Activated naive CD8-positive, alpha-beta T cell treated with anti-CD3 and anti-CD28 coated beads, Interleukin-2, amount 10 ng/mL, durations not matched to agents 7 days and 5 days (primary cell): ENCODE data around the gene UBE2M. TPM values are rescaled to one million over a fixed set of nuclear protein-coding genes. Genes with fewer than 3 reads are reported as not detected.
"Not testable (repeated sequence)": the region's sequence is repeated elsewhere in the genome, so short reads cannot be mapped to it uniquely, and the experiment has no call there.

Experiments
- ATAC-seq: fragments of 150-1000 bp; cut with Tn5 transposase; one replicate; pipeline ENCODE4 v1.10.0; 2021; ENCODE audit warnings: low read depth, moderate library complexity
- POLR2A ChIA-PET: fragments of 350-600 bp; sonication (Branson Sonifier 250); formaldehyde crosslinking; loops from one replicate; lab custom pipeline; 2021; ENCODE audit warnings: antibody characterized with exemption; lab: Charles Lee
- DNase-seq: peaks from one replicate; pipeline ENCODE4 v3.0.0; 2021
- H3K27ac Mint-ChIP-seq: one replicate; pipeline ENCODE4 v1.8.0; 2022; ENCODE audit warnings: mild to moderate bottlenecking, mixed read lengths
- H3K27me3 Mint-ChIP-seq: one replicate; pipeline ENCODE4 v1.8.0; 2022; ENCODE audit warnings: mild to moderate bottlenecking, moderate library complexity, mixed read lengths
- H3K36me3 Mint-ChIP-seq: one replicate; pipeline ENCODE4 v1.8.0; 2021; ENCODE audit warnings: mild to moderate bottlenecking, mixed read lengths
- H3K4me1 Mint-ChIP-seq: one replicate; pipeline ENCODE4 v1.8.0; 2021; ENCODE audit warnings: mixed read lengths
- H3K4me3 Mint-ChIP-seq: one replicate; pipeline ENCODE4 v1.8.0; 2022; ENCODE audit warnings: mild to moderate bottlenecking, moderate library complexity, mixed read lengths
- H3K9me3 Mint-ChIP-seq: one replicate; pipeline ENCODE4 v1.8.0; 2021; ENCODE audit warnings: mixed read lengths
- total RNA-seq, 2 experiments: library from RNA; stranded (reverse); gene quantifications; one replicate each; pipeline ENCODE4 v1.2.3, GENCODE V29; 2021

The UBE2M gene
- total RNA-seq, 2 experiments from 2014 or later = 79.5 to 81.2 TPM

DNA sequence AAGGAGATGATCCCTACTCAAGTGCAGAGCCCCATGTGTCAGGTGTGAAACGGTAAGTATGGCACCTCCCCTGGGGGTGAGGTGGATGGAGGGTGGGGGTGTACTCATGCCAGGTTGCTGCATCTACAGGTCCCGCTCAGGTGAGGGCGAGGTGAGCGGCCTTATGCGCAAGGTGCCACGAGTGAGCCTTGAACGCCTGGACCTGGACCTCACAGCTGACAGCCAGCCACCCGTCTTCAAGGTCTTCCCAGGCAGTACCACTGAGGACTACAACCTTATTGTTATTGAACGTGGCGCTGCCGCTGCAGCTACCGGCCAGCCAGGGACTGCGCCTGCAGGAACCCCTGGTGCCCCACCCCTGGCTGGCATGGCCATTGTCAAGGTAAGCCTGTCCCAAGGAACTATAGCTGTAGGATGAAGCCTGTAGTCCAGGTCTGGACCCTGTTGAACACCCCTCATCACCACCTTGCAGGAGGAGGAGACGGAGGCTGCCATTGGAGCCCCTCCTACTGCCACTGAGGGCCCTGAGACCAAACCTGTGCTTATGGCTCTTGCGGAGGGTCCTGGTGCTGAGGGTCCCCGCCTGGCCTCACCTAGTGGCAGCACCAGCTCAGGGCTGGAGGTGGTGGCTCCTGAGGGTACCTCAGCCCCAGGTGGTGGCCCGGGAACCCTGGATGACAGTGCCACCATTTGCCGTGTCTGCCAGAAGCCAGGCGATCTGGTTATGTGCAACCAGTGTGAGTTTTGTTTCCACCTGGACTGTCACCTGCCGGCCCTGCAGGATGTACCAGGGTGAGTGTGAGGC is 9.3 kb downstream of the UBE2M start:
- DNase-seq = no peak
- H3K27me3 Mint-ChIP-seq = no peaks in the 10 kb centered on the region
- ATAC-seq = no peak
- POLR2A ChIA-PET = interaction anchor here (0.5 kb wide), 1 partner anchor 25 kb away, joined by 3 read pairs; no protein-coding TSS in a partner anchor
- H3K27ac Mint-ChIP-seq = no peak overlapping the region
- H3K4me3 Mint-ChIP-seq = no peak overlapping the region
- H3K36me3 Mint-ChIP-seq = peaks cover 39% of the 10 kb centered on the region
- H3K9me3 Mint-ChIP-seq = no peaks in the 10 kb centered on the region
- peaks cover 35% of the 10 kb centered on the region for H3K4me1 Mint-ChIP-seq

DNA sequence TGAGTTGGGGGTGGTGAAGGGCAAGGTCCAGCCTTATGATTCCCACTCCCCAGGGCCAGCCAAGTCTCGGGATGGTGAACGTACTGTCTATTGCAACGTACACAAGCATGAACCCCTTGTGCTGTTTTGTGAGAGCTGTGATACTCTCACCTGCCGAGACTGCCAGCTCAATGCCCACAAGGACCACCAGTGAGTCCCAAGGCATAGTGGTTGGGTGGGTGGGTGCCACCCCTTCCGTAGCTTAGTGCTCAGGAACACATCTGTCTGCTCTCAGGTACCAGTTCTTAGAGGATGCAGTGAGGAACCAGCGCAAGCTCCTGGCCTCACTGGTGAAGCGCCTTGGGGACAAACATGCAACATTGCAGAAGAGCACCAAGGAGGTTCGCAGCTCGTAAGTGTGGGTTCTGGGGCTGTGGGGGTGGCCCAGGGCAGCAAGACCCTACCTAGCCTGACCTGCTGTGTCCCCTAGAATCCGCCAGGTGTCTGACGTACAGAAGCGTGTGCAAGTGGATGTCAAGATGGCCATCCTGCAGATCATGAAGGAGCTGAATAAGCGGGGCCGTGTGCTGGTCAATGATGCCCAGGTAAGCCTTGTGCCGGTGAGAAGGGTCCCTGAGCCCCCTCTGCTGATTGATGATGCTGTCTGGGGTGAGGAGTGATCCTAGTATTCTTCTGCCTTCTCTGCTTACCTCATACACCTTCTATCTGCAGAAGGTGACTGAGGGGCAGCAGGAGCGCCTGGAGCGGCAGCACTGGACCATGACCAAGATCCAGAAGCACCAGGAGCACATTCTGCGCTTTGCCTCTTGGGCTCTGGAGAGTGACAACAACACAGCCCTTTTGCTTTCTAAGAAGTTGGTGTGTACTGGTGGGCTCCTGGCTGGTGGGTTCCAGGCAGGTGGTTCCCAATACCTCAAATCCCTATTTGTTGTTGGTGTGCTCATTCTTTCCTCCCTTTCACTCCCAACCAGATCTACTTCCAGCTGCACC is 10.8 kb downstream of the UBE2M start:
- Mint-ChIP-seq H3K4me1 (peaks cover 34% of the 10 kb centered on the region), H3K36me3 (peaks cover 33% of the 10 kb centered on the region), H3K9me3 (no peaks in the 10 kb centered on the region), H3K4me3 (no peak overlapping the region), H3K27me3 (peaks cover 5% of the 10 kb centered on the region), H3K27ac (no peak overlapping the region)
- ATAC-seq = no peak
- DNase-seq = no peak
- POLR2A ChIA-PET = interaction anchor here (1.2 to 1.4 kb wide), 2 partner anchors 28 kb away, joined by 4 to 6 read pairs; partner anchors contain the start of gene ZBTB45

DNA sequence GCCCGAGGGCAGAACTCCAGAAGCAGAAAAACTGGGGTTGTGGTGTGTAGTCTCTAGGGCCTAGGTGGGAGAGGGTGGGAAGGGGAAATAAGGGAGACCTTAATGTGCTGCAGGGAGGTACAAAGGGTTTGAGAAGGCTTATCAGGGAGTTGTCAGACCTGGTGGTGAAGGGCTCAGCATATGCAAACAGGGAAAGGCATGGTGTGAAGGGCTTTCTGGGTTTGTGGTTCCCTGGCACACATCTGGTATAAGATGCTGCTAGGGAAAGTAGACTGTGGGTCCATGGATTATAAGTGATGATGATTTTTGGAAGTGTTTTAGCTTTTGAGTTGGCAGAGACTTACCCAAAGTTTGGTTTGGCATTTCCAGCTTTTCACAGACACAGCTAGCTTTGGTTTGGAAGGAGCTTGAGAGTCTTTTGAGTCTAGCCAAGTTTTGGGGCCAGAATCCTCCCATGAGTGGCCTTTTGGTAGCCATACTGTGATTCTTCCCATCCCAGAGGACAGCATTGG is 12.3 kb downstream of the UBE2M start:
- Mint-ChIP-seq H3K27ac (peak overlapping the region; percentile 90), H3K36me3 (peaks cover 30% of the 10 kb centered on the region)

DNA sequence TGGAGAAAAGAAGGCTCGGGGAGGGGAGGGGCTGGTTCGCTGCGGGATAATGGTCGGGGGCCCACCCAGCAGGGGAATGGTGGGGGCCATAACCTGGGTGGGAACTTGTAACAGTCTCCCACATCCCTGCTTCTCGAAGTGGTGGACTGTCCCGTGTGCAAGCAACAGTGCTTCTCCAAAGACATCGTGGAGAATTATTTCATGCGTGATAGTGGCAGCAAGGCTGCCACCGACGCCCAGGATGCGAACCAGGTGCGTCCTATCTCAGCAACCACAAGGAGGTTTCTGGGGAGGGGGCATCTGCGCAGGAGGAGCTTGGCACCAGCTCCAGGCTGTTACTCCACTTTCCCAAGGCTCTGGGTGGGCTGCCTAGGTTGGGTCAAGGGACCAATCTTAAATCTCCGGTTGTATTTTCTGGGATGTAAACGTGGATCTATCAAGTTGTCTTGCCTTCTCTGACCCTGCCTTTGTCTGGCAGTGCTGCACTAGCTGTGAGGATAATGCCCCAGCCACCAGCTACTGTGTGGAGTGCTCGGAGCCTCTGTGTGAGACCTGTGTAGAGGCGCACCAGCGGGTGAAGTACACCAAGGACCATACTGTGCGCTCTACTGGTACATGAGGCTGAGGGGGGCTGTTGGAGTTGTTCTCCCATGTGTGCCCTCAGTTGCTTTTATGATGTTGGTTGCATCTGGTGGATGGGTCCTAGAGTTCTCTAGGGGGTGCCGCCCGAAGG is 13.0 kb downstream of the UBE2M start:
- Mint-ChIP-seq H3K27me3 (peaks cover 10% of the 10 kb centered on the region), H3K36me3 (peaks cover 29% of the 10 kb centered on the region), H3K4me1 (peaks cover 31% of the 10 kb centered on the region), H3K9me3 (no peaks in the 10 kb centered on the region), H3K4me3 (peak overlapping the region; percentile 98), H3K27ac (peak overlapping the region; percentile 90)
- ATAC-seq (no peak), DNase-seq (no peak)
- POLR2A ChIA-PET = interaction anchor here (0.7 to 4.1 kb wide), 8 partner anchors 9 to 182 kb away, joined by 3 to 72 read pairs (median 8); partner anchors contain the start of genes CHMP2A, MZF1, UBE2M and ZBTB45

More for the DNA sequence above, 12.3 kb downstream of the UBE2M start:
- Mint-ChIP-seq H3K4me1 (peaks cover 33% of the 10 kb centered on the region), H3K27me3 (peaks cover 8% of the 10 kb centered on the region), H3K9me3 (no peaks in the 10 kb centered on the region), H3K4me3 (peak overlapping the region; percentile 98)
- ATAC-seq = no peak
- no peak for DNase-seq
- POLR2A ChIA-PET = interaction anchor here (1.4 to 4.1 kb wide), 5 partner anchors 8 to 32 kb away, joined by 4 to 72 read pairs (median 28); partner anchors contain the start of genes CHMP2A, UBE2M and ZBTB45

DNA sequence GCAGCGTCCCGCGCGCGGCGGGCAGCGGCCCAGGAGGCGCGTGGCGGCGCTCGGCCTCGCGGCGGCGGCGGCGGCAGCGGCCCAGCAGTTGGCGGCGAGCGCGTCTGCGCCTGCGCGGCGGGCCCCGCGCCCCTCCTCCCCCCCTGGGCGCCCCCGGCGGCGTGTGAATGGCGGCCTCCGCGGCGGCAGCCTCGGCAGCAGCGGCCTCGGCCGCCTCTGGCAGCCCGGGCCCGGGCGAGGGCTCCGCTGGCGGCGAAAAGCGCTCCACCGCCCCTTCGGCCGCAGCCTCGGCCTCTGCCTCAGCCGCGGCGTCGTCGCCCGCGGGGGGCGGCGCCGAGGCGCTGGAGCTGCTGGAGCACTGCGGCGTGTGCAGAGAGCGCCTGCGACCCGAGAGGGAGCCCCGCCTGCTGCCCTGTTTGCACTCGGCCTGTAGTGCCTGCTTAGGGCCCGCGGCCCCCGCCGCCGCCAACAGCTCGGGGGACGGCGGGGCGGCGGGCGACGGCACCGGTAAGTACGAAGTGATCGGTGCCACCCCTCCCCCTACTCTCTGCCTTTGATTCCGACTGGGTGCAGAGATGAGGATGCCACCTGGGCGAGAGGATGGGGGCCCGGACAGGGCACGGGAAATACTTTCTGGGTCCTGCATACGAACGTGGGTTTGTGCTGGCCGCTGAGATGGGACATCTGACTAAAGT is 13.7 kb downstream of the UBE2M start:
- Mint-ChIP-seq H3K36me3 (peaks cover 27% of the 10 kb centered on the region), H3K4me3 (peak overlapping the region; percentile 98)

DNA sequence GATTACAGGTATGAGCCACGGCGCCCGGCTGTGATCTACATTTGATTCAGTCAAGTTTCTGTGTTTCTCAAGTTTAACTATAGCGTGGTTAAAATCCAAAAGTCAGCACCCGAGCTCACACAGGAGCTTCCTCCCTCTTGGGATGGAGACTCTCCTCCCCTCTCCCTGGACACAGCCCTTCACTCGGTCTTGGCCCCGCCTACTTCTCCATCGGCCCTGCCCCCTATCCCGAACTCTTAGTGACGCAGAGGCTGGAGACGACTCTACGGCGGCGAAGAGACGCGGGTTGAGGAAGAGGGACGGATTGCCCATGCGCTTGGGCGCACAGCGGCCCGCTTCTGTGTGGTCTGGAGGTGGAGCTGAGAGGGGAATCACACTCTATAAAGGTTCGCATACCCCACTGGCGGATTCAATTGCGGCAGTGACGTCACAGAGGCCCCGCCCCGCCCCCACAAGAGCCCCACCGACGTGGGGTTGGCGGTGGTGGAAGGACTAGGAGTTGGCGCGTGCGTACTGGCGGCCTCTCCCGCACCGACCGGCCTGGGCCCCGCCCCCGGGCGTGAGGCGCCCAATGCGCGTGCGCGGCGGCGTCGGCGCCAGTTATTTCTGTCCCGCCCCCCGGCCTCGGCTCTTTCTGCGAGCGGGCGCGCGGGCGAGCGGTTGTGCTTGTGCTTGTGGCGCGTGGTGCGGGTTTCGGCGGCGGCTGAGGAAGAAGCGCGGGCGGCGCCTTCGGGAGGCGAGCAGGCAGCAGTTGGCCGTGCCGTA is 14.4 kb downstream of the UBE2M start, which contains the start of gene TRIM28:
Gene TRIM28, plus strand, starts transcription at position 239 of the 765 bp plus-strand sequence. CDS start 694 bp downstream, outside the sequence.
- Mint-ChIP-seq H3K9me3 (no peaks in the 10 kb centered on the region), H3K36me3 (peaks cover 27% of the 10 kb centered on the region), H3K4me3 (peak within 1 kb of the TSS; percentile 98), H3K4me1 (peaks cover 28% of the 10 kb centered on the region), H3K27me3 (peaks cover 20% of the 10 kb centered on the region), H3K27ac (peak within 1 kb of the TSS; percentile 98)
- DNase-seq (peak; percentile 100), ATAC-seq (peak; percentile 96)
- POLR2A ChIA-PET = interaction anchor here (0.6 to 4.1 kb wide), 16 partner anchors 10 to 170 kb away, joined by 3 to 72 read pairs (median 4); partner anchors contain the start of genes CHMP2A, MZF1, UBE2M and ZBTB45

More for the DNA sequence above, 13.7 kb downstream of the UBE2M start:
- H3K27me3 Mint-ChIP-seq = peaks cover 14% of the 10 kb centered on the region
- H3K27ac Mint-ChIP-seq = peak overlapping the region; percentile 90
- H3K9me3 Mint-ChIP-seq = no peaks in the 10 kb centered on the region
- peak; percentile 43 for ATAC-seq
- POLR2A ChIA-PET = interaction anchor here (0.6 to 4.1 kb wide), 15 partner anchors 9 to 181 kb away, joined by 3 to 72 read pairs (median 4); partner anchors contain the start of genes CHMP2A, MZF1, UBE2M and ZBTB45
- peaks cover 28% of the 10 kb centered on the region for H3K4me1 Mint-ChIP-seq
- peak; percentile 91 for DNase-seq

DNA sequence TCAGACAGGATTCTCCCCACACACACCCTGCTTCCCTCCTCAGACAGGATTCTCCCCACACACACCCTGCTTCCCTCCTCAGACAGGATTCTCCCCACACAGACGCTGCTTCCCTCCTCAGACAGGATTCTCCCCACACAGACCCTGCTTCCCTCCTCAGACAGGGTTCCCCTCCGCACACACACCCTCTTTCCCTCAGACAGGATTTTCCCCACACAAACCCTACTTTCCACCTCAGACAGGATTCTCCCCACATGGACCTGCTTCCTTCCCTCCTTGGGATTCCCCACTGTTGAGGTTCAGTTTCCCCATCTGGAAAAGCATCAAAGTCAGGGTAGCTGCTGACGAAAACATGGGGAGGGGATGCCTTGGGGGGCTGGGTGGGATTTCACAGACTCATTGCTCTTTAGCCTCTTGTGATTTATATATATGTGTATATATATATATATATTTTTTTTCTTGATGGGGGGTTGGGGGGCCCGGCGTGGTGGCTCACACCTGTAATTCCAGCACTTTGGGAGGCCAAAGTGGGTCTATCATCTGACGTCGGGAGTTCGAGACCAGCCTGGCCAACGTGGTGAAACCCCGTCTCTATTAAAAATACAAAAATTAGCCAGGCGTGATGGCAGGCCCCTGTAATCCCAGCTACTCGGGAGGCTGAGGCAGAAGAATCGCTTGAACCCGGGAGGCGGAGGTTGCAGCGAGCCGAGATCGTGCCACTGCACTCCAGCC is 15.6 kb downstream of the UBE2M start:
- POLR2A ChIA-PET = interaction anchor here (0.6 to 4.1 kb wide), 5 partner anchors 11 to 44 kb away, joined by 3 to 72 read pairs (median 28); partner anchors contain the start of genes CHMP2A, UBE2M and ZBTB45
- H3K9me3 Mint-ChIP-seq, DNase-seq, ATAC-seq: not testable (repeated sequence)
- H3K4me3 Mint-ChIP-seq = peak overlapping the region; percentile 25
- H3K36me3 Mint-ChIP-seq = peaks cover 21% of the 10 kb centered on the region
- H3K27me3 Mint-ChIP-seq = peaks cover 23% of the 10 kb centered on the region
- peaks cover 29% of the 10 kb centered on the region for H3K4me1 Mint-ChIP-seq
- peak overlapping the region; percentile 52 for H3K27ac Mint-ChIP-seq

DNA sequence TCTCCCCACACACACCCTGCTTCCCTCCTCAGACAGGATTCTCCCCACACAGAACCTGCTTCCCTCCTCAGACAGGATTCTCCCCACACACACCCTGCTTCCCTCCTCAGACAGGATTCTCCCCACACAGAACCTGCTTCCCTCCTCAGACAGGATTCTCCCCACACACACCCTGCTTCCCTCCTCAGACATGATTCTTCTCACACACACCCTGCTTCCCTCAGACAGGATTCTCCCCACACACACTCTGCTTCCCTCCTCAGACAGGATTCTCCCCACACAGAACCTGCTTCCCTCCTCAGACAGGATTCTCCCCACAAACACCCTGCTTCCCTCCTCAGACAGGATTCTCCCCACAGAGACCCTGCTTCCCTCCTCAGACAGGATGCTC is 19.2 kb downstream of the UBE2M start:
- POLR2A ChIA-PET = interaction anchor here (1.4 to 1.5 kb wide), 2 partner anchors 19 to 23 kb away, joined by 6 to 9 read pairs; partner anchors contain the start of gene ZBTB45
- not testable (repeated sequence) for DNase-seq, H3K9me3 Mint-ChIP-seq, H3K4me3 Mint-ChIP-seq, H3K36me3 Mint-ChIP-seq, ATAC-seq
- Mint-ChIP-seq H3K27ac (peak overlapping the region; percentile 87), H3K27me3 (peaks cover 23% of the 10 kb centered on the region), H3K4me1 (peaks cover 15% of the 10 kb centered on the region)

DNA sequence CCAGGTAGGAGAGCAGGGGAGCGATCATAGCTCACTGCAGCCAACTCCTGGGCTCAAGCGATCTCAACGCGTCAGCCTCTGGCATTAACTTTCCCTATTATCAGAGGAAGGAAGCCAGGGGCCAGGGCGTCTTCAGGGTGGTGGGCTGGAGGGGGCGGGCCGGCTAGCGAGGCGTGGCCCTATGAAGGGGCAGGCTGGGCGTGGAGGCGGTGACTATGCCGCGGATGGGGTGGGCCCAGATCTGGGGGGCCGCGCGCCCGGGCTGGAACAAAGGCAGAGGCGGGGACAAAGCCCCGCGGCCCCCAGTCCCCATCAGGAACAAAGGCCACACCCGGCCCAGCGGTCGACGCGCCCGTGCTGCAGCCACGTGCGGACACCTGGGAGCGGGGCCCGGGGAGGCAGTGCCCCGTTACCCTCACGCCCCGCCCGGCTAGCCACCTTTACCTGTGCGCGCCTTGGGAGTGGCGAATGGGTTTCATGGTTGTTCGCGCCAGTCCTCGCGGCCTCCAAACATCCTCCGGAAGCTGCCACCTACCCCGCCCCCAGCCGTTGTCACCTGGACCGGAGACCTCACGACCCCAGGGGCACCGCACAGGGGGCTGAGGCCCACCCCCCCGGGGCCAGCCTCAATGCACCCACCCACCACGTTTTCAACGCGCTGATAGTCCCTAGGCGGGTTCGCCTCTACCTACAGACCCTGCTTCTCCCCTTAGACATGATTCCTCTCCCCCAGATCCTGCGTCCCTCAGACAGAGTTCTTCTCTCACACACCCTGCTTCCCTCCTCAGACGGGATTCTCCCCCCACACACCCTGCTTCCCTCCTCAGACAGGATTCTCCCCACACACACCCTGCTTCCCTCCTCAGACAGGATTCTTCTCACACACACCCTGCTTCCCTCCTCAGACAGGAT is 19.9 kb downstream of the UBE2M start:
- Mint-ChIP-seq H3K36me3 (no peaks in the 10 kb centered on the region), H3K4me1 (peaks cover 10% of the 10 kb centered on the region), H3K27ac (peak overlapping the region; percentile 87), H3K27me3 (peaks cover 21% of the 10 kb centered on the region), H3K4me3 (peak overlapping the region; percentile 81), H3K9me3 (no peaks in the 10 kb centered on the region)
- peak; percentile 85 for ATAC-seq
- peak; percentile 73 for DNase-seq
- POLR2A ChIA-PET = interaction anchor here (1.0 to 1.5 kb wide), 3 partner anchors 19 to 37 kb away, joined by 3 to 9 read pairs (median 6); partner anchors contain the start of gene ZBTB45
